A673 (cell line): Measurements from ENCODE around the gene HOMER3.

Experiments
- EZH2 ChIP-seq: fragments of 200-600 bp; sonication (generic); IDR thresholded peaks from 2 replicates; pipeline ENCODE4 v1.6.1; 2017; ENCODE audit warnings: borderline replicate concordance, low read depth, mild to moderate bottlenecking, mixed read lengths, antibody characterized with exemption, low read length; ENCODE audit not compliant: poor library complexity, severe bottlenecking
- TF ChIP-seq, protein P1 (sequence below): fragments of 300-800, 200-600 bp; sonication (generic); conservative IDR thresholded peaks from 2 replicates; pipeline ENCODE4 v1.5.1; 2017; ENCODE audit warnings: low read depth, mild to moderate bottlenecking, antibody characterized with exemption, low read length, moderate library complexity, mixed read lengths

DNA sequence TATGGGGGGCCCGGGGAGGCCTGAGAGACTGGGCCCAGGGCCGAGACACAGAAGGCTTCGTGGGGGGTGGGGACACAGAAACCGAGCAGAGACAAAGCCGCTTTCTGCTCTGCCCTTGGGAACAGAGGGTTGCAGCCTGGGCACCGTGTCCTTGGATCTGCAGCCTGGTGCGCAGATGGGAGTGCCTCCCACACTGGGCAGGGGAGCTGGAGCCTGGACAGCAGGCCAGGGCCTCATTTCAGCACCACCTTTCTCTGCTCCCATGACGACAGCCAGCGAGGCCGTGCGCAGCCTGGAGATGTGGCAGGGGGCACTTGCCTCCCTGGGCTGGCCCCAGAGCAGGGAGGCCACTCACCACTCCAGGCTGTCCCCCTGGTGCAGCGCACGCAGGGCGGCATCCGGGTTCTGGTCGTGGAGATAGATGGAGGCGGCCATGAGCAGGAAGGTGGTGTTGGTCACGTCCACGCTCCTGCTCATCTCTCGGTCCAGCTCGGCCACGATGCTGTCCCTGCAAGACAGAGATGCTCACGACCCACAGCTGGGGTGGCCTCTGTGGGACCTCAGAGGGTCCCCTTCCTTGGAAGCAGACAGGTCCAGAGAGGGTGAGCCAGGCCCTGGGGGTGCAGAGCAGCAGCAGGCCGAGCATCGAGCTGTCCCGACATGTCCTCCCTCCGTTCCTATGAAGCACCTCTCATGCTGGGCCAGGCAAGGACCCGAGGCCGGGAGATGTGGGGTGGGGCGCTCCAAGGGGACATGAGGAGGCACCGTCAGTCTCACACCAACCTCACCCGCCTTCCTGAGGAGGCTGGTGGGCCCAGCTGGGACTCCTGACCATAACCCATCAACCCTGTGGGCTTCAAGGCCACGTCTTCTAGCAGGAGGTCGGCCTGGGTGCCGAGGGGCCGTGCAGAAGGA is 34.2 kb downstream of the HOMER3 start:
- TF ChIP-seq, protein P1, sequence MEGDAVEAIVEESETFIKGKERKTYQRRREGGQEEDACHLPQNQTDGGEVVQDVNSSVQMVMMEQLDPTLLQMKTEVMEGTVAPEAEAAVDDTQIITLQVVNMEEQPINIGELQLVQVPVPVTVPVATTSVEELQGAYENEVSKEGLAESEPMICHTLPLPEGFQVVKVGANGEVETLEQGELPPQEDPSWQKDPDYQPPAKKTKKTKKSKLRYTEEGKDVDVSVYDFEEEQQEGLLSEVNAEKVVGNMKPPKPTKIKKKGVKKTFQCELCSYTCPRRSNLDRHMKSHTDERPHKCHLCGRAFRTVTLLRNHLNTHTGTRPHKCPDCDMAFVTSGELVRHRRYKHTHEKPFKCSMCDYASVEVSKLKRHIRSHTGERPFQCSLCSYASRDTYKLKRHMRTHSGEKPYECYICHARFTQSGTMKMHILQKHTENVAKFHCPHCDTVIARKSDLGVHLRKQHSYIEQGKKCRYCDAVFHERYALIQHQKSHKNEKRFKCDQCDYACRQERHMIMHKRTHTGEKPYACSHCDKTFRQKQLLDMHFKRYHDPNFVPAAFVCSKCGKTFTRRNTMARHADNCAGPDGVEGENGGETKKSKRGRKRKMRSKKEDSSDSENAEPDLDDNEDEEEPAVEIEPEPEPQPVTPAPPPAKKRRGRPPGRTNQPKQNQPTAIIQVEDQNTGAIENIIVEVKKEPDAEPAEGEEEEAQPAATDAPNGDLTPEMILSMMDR = no peak
- TF ChIP-seq EZH2 = no peak
